OCI-LY1 (cell line): ENCODE measurements around the gene MTNR1B.

Experiments used
- CTCF ChIP-seq: fragments of 200-600 bp; sonication (generic), shearing (Covaris generic); IDR thresholded peaks from 2 replicates; pipeline ENCODE4 v1.5.1; 2017; ENCODE audit warnings: mild to moderate bottlenecking, antibody characterized with exemption, low read length, moderate library complexity, mixed read lengths
- EZH2 ChIP-seq: fragments of 200-600 bp; sonication (generic), shearing (Covaris generic); IDR thresholded peaks from 2 replicates; pipeline ENCODE4 v1.8.0; 2017; ENCODE audit warnings: borderline replicate concordance, mixed run types, mild to moderate bottlenecking, antibody characterized with exemption, low read length, moderate library complexity, mixed read lengths

- TF ChIP-seq CTCF (no peak), EZH2 (no peak)
These were observed 44.2 kb downstream of the MTNR1B start for GRCh38 chr11:93013646-93014045.
